GM19238 (cell line): Measurements from ENCODE around the gene SMAD9.

ENCODE experiments used
- DNase-seq: peaks from one replicate; pipeline ENCODE4 v3.0.0; 2011; ENCODE audit warnings: low spot score; ENCODE audit not compliant: insufficient read length

The SMAD9 gene

GRCh38 chr13:36865265-36865664 lies 54.8 kb downstream of the SMAD9 start:
- DNase-seq = no peak

- DNase-seq = no peak
These were observed 57.3 kb downstream of the SMAD9 start for GRCh38 chr13:36862722-36863121.

- no peak for DNase-seq
These were observed 57.9 kb downstream of the SMAD9 start for GRCh38 chr13:36862002-36862685.

GRCh38 chr13:36859259-36859658 lies 60.8 kb downstream of the SMAD9 start:
- no peak for DNase-seq

GRCh38 chr13:36858290-36858689 lies 61.7 kb downstream of the SMAD9 start:
- no peak for DNase-seq

GRCh38 chr13:36857253-36857652 lies 62.8 kb downstream of the SMAD9 start:
- DNase-seq = no peak

GRCh38 chr13:36850790-36851438 lies 69.1 kb downstream of the SMAD9 start:
- no peak for DNase-seq

- DNase-seq = no peak
These were observed 71.6 kb downstream of the SMAD9 start for GRCh38 chr13:36848199-36848982.

GRCh38 chr13:36847606-36848005 lies 72.4 kb downstream of the SMAD9 start:
- no peak for DNase-seq

- no peak for DNase-seq
These were observed 78.6 kb downstream of the SMAD9 start for GRCh38 chr13:36841391-36841790.

- no peak for DNase-seq
These were observed 79.3 kb downstream of the SMAD9 start for GRCh38 chr13:36840718-36841250.

GRCh38 chr13:36839981-36840380 lies 80.1 kb downstream of the SMAD9 start:
- no peak for DNase-seq

- DNase-seq = no peak
These were observed 80.8 kb downstream of the SMAD9 start for GRCh38 chr13:36839281-36839680.

- DNase-seq = no peak
These were observed 82.5 kb downstream of the SMAD9 start for GRCh38 chr13:36837354-36838092.

- no peak for DNase-seq
These were observed 85.7 kb downstream of the SMAD9 start for GRCh38 chr13:36834299-36834698.

GRCh38 chr13:36831291-36831690 lies 88.7 kb downstream of the SMAD9 start:
- no peak for DNase-seq

GRCh38 chr13:36829753-36830152 lies 90.3 kb downstream of the SMAD9 start:
- DNase-seq = no peak

- DNase-seq = no peak
These were observed 97.3 kb downstream of the SMAD9 start for GRCh38 chr13:36822785-36823184.

- DNase-seq = no peak
These were observed 99.8 kb downstream of the SMAD9 start for GRCh38 chr13:36820222-36820621.

- peak; percentile 16 for DNase-seq
These were observed 100.3 kb downstream of the SMAD9 start for GRCh38 chr13:36819739-36820090.
